ENCODE measurements around the gene MAT2A.

The MAT2A gene

GRCh38 chr2:85534881-85535280, 4.1 kb upstream of the MAT2A start:
- no peak overlapping the region for H3K4me3 ChIP-seq (ENCODE audit: low read depth, low read length)
- TF ChIP-seq, protein P1, sequence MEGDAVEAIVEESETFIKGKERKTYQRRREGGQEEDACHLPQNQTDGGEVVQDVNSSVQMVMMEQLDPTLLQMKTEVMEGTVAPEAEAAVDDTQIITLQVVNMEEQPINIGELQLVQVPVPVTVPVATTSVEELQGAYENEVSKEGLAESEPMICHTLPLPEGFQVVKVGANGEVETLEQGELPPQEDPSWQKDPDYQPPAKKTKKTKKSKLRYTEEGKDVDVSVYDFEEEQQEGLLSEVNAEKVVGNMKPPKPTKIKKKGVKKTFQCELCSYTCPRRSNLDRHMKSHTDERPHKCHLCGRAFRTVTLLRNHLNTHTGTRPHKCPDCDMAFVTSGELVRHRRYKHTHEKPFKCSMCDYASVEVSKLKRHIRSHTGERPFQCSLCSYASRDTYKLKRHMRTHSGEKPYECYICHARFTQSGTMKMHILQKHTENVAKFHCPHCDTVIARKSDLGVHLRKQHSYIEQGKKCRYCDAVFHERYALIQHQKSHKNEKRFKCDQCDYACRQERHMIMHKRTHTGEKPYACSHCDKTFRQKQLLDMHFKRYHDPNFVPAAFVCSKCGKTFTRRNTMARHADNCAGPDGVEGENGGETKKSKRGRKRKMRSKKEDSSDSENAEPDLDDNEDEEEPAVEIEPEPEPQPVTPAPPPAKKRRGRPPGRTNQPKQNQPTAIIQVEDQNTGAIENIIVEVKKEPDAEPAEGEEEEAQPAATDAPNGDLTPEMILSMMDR (IDR thresholded peaks at IDR 0.05; ENCODE audit: control insufficient read depth, extremely low read depth, insufficient read depth), result no peak
- DNase-seq (ENCODE audit: low read depth), result no peak

GRCh38 chr2:85536479-85536878, 2.5 kb upstream of the MAT2A start:
- H3K4me3 ChIP-seq (ENCODE audit: low read depth, low read length), result no peak overlapping the region
- TF ChIP-seq, protein P1 (IDR thresholded peaks at IDR 0.05; ENCODE audit: control insufficient read depth, extremely low read depth, insufficient read depth), result no peak
- no peak for DNase-seq (ENCODE audit: low read depth)

- TF ChIP-seq, protein P1 (IDR thresholded peaks at IDR 0.05; ENCODE audit: control insufficient read depth, extremely low read depth, insufficient read depth), result 0 out of 2 replicates have a peak, but pooled peaks have one; percentile 2
- no peak for DNase-seq (ENCODE audit: low read depth)
- H3K4me3 ChIP-seq (ENCODE audit: low read depth, low read length), result peak overlapping the region; percentile 74
Measured at GRCh38 chr2:85537600-85538506, 1.1 kb upstream of the MAT2A start.

DNA sequence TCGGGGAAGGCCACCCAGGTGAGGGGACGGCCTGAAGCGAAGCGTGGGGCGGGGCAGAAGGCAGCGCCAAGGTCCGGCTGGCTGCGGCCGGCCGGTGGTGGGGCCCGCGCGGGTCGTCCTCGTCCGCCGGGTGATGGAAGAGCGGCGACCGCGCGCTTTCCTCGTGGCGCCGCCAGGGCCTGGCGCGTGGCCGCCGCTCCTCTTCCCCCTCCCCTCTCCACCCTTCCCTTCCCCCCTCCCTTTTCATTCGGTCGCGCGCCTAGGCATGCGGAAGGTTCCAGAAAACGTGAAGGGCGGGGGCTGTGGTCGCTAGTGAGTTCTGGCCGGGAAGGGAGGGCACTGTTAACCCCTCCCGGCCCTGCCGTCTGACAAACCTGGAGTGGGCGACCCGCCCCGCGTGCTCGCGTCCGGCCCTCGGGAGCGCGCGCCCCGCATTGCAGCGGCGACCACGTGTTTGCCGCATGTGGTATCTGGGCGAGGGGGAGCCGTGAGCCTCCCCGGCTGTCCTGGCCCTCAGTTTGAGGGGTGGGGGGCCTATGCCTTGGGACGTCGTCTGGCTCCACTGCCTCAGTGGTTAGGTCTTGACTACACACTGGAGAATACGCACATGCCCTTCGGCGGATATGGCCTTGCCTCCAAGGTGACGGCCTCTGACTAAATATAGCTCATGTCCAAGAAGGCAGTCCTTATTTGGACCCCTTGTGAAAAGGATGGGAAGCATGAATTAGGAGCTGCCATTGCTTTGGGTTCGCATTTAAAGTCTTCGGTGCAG, 579 bp downstream of the MAT2A start:
- peak overlapping the region; percentile 74 for H3K4me3 ChIP-seq (ENCODE audit: low read depth, low read length)
- TF ChIP-seq, protein P1 (IDR thresholded peaks at IDR 0.05; ENCODE audit: control insufficient read depth, extremely low read depth, insufficient read depth), result no peak
- no peak for DNase-seq (ENCODE audit: low read depth)

DNA sequence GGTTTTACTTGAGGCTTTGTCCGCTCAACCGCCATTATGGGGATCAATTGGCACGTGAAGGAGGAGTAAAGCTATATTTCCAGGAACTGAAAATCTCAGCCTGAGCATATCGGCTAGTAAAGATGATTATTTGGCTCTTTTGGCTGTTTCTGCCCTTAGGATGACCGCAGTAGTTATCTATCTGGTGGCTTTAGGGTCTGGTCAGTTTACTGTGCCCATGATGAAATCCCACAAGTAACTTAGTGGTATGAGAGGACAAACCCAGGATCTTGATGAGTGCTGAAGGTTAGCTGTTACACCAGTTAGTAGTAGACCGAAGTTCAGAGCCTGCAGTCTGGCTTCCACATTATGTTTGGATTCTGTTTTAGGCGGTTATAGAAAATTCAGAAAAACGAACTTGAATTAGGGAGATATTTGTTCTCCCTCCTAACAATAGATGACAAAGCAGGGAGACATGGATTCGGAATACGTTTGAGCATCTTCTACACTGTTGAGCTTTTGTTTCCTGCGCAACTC, 1.2 kb downstream of the MAT2A start:
- no peak for DNase-seq (ENCODE audit: low read depth)
- TF ChIP-seq, protein P1 (IDR thresholded peaks at IDR 0.05; ENCODE audit: control insufficient read depth, extremely low read depth, insufficient read depth), result no peak
- peak overlapping the region; percentile 74 for H3K4me3 ChIP-seq (ENCODE audit: low read depth, low read length)

DNA sequence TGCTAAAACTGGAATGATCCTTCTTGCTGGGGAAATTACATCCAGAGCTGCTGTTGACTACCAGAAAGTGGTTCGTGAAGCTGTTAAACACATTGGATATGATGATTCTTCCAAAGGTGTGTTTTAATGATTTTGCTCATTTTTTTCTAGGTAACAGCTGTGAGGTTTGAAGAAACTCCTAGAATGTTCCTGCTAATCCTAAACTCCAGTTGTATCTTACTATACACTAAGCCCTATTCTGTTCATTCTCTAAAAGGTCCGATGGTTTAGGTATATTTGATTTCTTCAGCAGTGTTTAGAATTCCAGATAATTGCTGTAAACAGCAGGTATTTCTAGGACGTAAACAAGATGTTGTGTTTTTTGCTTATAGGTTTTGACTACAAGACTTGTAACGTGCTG, 2.3 kb downstream of the MAT2A start:
- peak overlapping the region; percentile 74 for H3K4me3 ChIP-seq (ENCODE audit: low read depth, low read length)
- TF ChIP-seq, protein P1 (IDR thresholded peaks at IDR 0.05; ENCODE audit: control insufficient read depth, extremely low read depth, insufficient read depth), result no peak

More for the DNA sequence above, 2.3 kb downstream of the MAT2A start:
- DNase-seq (ENCODE audit: low read depth), result no peak

Measured in LNCaP clone FGC (cell line).